H9 (cell line): ENCODE data around the gene LIN7C. TPM values are rescaled to one million over a fixed set of nuclear protein-coding genes. Genes with fewer than 3 reads are reported as not detected.
A peak's percentile ranks its signal among the peaks of the same experiment; 100 is the strongest.
"Not testable (repeated sequence)": the region's sequence is repeated elsewhere in the genome, so short reads cannot be mapped to it uniquely, and the experiment has no call there.

Source experiments
- DNase-seq: peaks from one replicate; pipeline ENCODE4 v3.0.0-alpha.2; 2017
- H2AFZ ChIP-seq: one replicate; pipeline ENCODE4 v1.6.1; 2013; ENCODE audit warnings: mild to moderate bottlenecking, low read length, control low read depth, moderate library complexity
- H2AK5ac ChIP-seq: 2 replicates; pipeline ENCODE4 v1.6.1; 2013; ENCODE audit warnings: low read length, control low read depth, mixed read lengths; ENCODE audit not compliant: insufficient read length
- H2BK120ac ChIP-seq: one replicate; pipeline ENCODE4 v1.6.1; 2013; ENCODE audit warnings: low read depth, mild to moderate bottlenecking, low read length, control low read depth, inconsistent platforms; ENCODE audit not compliant: poor library complexity, severe bottlenecking
- H2BK12ac ChIP-seq: 2 replicates; pipeline ENCODE4 v1.6.1; 2013; ENCODE audit warnings: low read length, control low read depth, mixed read lengths, low read depth; ENCODE audit not compliant: insufficient read length
- H2BK15ac ChIP-seq: 2 replicates; pipeline ENCODE4 v1.6.1; 2013; ENCODE audit warnings: low read depth, low read length, control low read depth
- H2BK20ac ChIP-seq: one replicate; pipeline ENCODE4 v1.6.1; 2013; ENCODE audit warnings: low read depth, mild to moderate bottlenecking, low read length, control low read depth, inconsistent platforms; ENCODE audit not compliant: poor library complexity, severe bottlenecking
- H2BK5ac ChIP-seq: 2 replicates; pipeline ENCODE4 v1.6.1; 2013; ENCODE audit warnings: low read length, control low read depth, mixed read lengths; ENCODE audit not compliant: insufficient read length
- H3K14ac ChIP-seq: 2 replicates; pipeline ENCODE4 v1.6.1; 2013; ENCODE audit warnings: low read length, control low read depth; ENCODE audit not compliant: insufficient read depth
- H3K18ac ChIP-seq: 2 replicates; pipeline ENCODE4 v1.6.1; 2013; ENCODE audit warnings: low read depth, mild to moderate bottlenecking, mixed read lengths, low read length, control low read depth; ENCODE audit not compliant: insufficient read length
- H3K23ac ChIP-seq: 2 replicates; pipeline ENCODE4 v1.6.1; 2013; ENCODE audit warnings: low read length, control low read depth, mixed read lengths, low read depth; ENCODE audit not compliant: insufficient read length
- H3K23me2 ChIP-seq: 2 replicates; pipeline ENCODE4 v1.6.1; 2013; ENCODE audit warnings: low read depth, mild to moderate bottlenecking, mixed read lengths, low read length, control low read depth; ENCODE audit not compliant: insufficient read length, poor library complexity, severe bottlenecking
- H3K27ac ChIP-seq: 2 replicates; pipeline ENCODE4 v1.5.1; 2013; ENCODE audit warnings: low read length, control low read depth, mixed read lengths, low read depth; ENCODE audit not compliant: insufficient read length
- H3K27me3 ChIP-seq: 2 replicates; pipeline ENCODE4 v1.6.1; 2013; ENCODE audit warnings: low read length, control low read depth, inconsistent platforms; ENCODE audit not compliant: insufficient read depth
- H3K4ac ChIP-seq: 2 replicates; pipeline ENCODE4 v1.6.1; 2013; ENCODE audit warnings: low read depth, mild to moderate bottlenecking, control low read depth, inconsistent platforms, low read length, moderate library complexity
- H3K4me1 ChIP-seq: 2 replicates; pipeline ENCODE4 v1.6.1; 2013; ENCODE audit warnings: low read length, control low read depth, inconsistent platforms; ENCODE audit not compliant: insufficient read depth
- H3K4me2 ChIP-seq: 2 replicates; pipeline ENCODE4 v1.6.1; 2013; ENCODE audit warnings: low read length, control low read depth, mixed read lengths; ENCODE audit not compliant: insufficient read length, insufficient read depth
- H3K56ac ChIP-seq: 2 replicates; pipeline ENCODE4 v1.6.1; 2013; ENCODE audit warnings: low read depth, mild to moderate bottlenecking, mixed read lengths, low read length, control low read depth; ENCODE audit not compliant: insufficient read length
- H3K79me1 ChIP-seq: 2 replicates; pipeline ENCODE4 v1.6.1; 2013; ENCODE audit warnings: low read depth, mild to moderate bottlenecking, moderate library complexity, low read length, control low read depth, inconsistent platforms; ENCODE audit not compliant: insufficient read depth, poor library complexity, severe bottlenecking
- H3K79me2 ChIP-seq: 2 replicates; pipeline ENCODE4 v1.6.1; 2013; ENCODE audit warnings: low read length, control low read depth, inconsistent platforms; ENCODE audit not compliant: insufficient read depth
- H3K9ac ChIP-seq: 2 replicates; pipeline ENCODE4 v1.6.1; 2013; ENCODE audit warnings: low read length, control low read depth, mixed read lengths; ENCODE audit not compliant: insufficient read length; ENCODE audit errors: extremely low read depth
- H3K9me3 ChIP-seq: one replicate; pipeline ENCODE4 v1.6.1; 2013; ENCODE audit warnings: low read depth, low read length, inconsistent platforms; ENCODE audit not compliant: control insufficient read depth
- H3T11ph ChIP-seq: one replicate; pipeline ENCODE4 v1.6.1; 2013; ENCODE audit warnings: mild to moderate bottlenecking, low read length, control low read depth, inconsistent platforms
- H4K20me1 ChIP-seq: one replicate; pipeline ENCODE4 v1.6.1; 2013; ENCODE audit not compliant: control insufficient read depth, insufficient read length, insufficient read depth
- H4K5ac ChIP-seq: 2 replicates; pipeline ENCODE4 v1.6.1; 2013; ENCODE audit warnings: low read depth, mild to moderate bottlenecking, mixed read lengths, low read length, control low read depth; ENCODE audit not compliant: insufficient read length
- H4K8ac ChIP-seq: replicated peaks from 2 replicates; pipeline ENCODE4 v1.6.1; 2013; ENCODE audit warnings: low read length, control low read depth, mixed read lengths, low read depth; ENCODE audit not compliant: insufficient read length
- H4K91ac ChIP-seq: 2 replicates; pipeline ENCODE4 v1.6.1; 2013; ENCODE audit warnings: low read depth, mild to moderate bottlenecking, moderate library complexity, mixed read lengths, low read length, control low read depth; ENCODE audit not compliant: insufficient read length
- H3K27ac Mint-ChIP-seq, 3 experiments: 2 replicates in 2 of 3; 3 replicates in 1 of 3; pipeline ENCODE4 v1.8.0; 2020 to 2021; ENCODE audit warnings: mixed read lengths in 3 of 3, mild to moderate bottlenecking in 1 of 3, moderate library complexity in 1 of 3
- H3K27me3 Mint-ChIP-seq: 2 replicates; pipeline ENCODE4 v1.8.0; 2021; ENCODE audit warnings: low read depth, mild to moderate bottlenecking, moderate library complexity, mixed read lengths
- H3K36me3 Mint-ChIP-seq, 3 experiments: 2 replicates in 2 of 3; 3 replicates in 1 of 3; pipeline ENCODE4 v1.8.0; 2020 to 2021; ENCODE audit warnings: low read depth in 3 of 3, mixed read lengths in 3 of 3; ENCODE audit not compliant: insufficient read depth in 1 of 3
- H3K4me1 Mint-ChIP-seq, 2 experiments: 2 replicates each; pipeline ENCODE4 v1.8.0; 2020; ENCODE audit warnings: mixed read lengths in 2 of 2
- H3K4me3 Mint-ChIP-seq, 2 experiments: 2 replicates in 1 of 2; 3 replicates in 1 of 2; pipeline ENCODE4 v1.8.0; 2020 to 2021; ENCODE audit warnings: mild to moderate bottlenecking in 2 of 2, mixed read lengths in 2 of 2, moderate library complexity in 1 of 2
- H3K9me3 Mint-ChIP-seq, 2 experiments: 2 replicates in 1 of 2; 3 replicates in 1 of 2; pipeline ENCODE4 v1.8.0; 2020; ENCODE audit warnings: mild to moderate bottlenecking in 2 of 2, mixed read lengths in 2 of 2, moderate library complexity in 1 of 2
- CTCF ChIP-seq: fragments of 200-600 bp; sonication (generic); conservative IDR thresholded peaks from 3 replicates; pipeline ENCODE4 v1.8.0; 2021; ENCODE audit warnings: antibody characterized with exemption, mild to moderate bottlenecking
- WGBS: extraction: QIAGEN DNeasy Blood & Tissue Kit; methylation state at CpG from one replicate; pipeline ENCODE4 v1.1.7; 2013; ENCODE audit warnings: missing lambda C conversion rate, low lambda C conversion rate, mixed read lengths; ENCODE audit not compliant: insufficient read length; ENCODE audit errors: extremely low coverage; 5-methylcytosine and 5-hydroxymethylcytosine counted together
- total RNA-seq: library from RNA; stranded (reverse); gene quantifications from 2 replicates; pipeline ENCODE4 v1.2.1, GENCODE V29; 2021

LIN7C gene
- total RNA-seq, 1 experiment from 2014 or later: 40.0 TPM

DNA sequence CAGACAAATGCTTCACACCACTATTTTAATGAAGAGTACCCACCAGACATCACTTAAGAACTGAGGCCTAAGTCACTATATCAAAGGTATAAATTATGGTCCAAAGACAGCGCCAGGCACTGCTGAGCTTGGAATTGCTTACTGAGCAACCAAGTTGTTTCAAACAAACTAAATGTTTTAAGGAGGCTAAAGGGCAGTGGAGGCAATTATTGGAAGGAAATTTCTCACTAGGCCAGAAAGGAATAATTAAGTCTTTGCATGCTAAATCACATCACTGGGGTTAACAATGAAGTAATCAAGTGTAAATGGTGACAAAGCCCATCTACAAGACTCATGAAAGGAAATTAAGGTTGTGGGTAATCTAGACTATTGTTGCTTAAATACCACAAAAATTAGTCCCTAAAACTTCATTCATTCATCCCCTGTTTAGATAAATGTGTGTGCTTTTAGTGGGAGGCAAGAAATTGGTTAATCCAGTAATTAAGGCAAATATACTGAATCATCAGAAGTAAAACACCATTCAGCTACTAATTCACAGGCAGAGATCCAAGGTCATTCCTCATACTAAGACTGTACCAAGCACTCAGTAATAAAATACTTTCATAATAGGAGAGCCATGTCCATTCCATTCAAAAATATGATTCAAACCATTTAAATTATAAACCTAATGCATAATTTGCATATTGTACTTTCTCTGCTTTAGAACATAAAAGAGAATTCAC lies 55.2 kb downstream of the LIN7C start:
- Histone ChIP-seq H3K14ac (no peak overlapping the region), H2BK5ac (no peak overlapping the region), H3K23ac (no peak overlapping the region), H4K5ac (no peak overlapping the region), H2BK20ac (no peak overlapping the region), H3K4me1 (no peaks in the 10 kb centered on the region; the same call in 1 of the 2 replicates), H3K9me3 (no peaks in the 10 kb centered on the region), H3K56ac (no peak overlapping the region), H2BK15ac (no peak overlapping the region), H4K20me1 (no peaks in the 10 kb centered on the region), H3K4me2 (no peak overlapping the region), H4K91ac (no peak overlapping the region), H3K23me2 (no peaks in the 10 kb centered on the region), H3K27ac (no peak overlapping the region), H2AK5ac (no peak overlapping the region), H2BK12ac (no peak overlapping the region), H2BK120ac (no peak overlapping the region), H3T11ph (no peak overlapping the region), H4K8ac (no peak overlapping the region), H3K18ac (no peak overlapping the region), H2AFZ (no peak overlapping the region), H3K27me3 (no peaks in the 10 kb centered on the region), H3K79me1 (peaks cover 7% of the 10 kb centered on the region), H3K79me2 (peaks cover 19% of the 10 kb centered on the region; the same call in 1 of the 2 replicates), H3K4ac (no peak overlapping the region), H3K9ac (no peak overlapping the region)
- WGBS: no CpG with 5 or more reads among the region's 1 CpG
- no peak overlapping the region for H3K4me3 Mint-ChIP-seq
- no peak for TF ChIP-seq CTCF
- no peaks in the 10 kb centered on the region for H3K27me3 Mint-ChIP-seq
- H3K36me3 Mint-ChIP-seq: peaks cover 19 to 45% (median 31%) of the 10 kb centered on the region in 3 experiments
- H3K27ac Mint-ChIP-seq: peak overlapping the region in 2 of 3 experiments; percentile 1 to 91; a peak in 2 of 7 replicates
- no peak for DNase-seq
- peaks cover 50 to 57% of the 10 kb centered on the region in 2 experiments for H3K4me1 Mint-ChIP-seq
- peaks cover 19% of the 10 kb centered on the region in 2 experiments for H3K9me3 Mint-ChIP-seq

- not testable (repeated sequence) for H3T11ph ChIP-seq, H2AK5ac ChIP-seq, H3K23me2 ChIP-seq, H3K4me2 ChIP-seq, H3K27me3 Mint-ChIP-seq, H3K4me1 ChIP-seq, H2BK120ac ChIP-seq, H3K27me3 ChIP-seq, H3K9me3 Mint-ChIP-seq, H3K14ac ChIP-seq, H4K91ac ChIP-seq, H2BK5ac ChIP-seq, H3K79me2 ChIP-seq, H3K9ac ChIP-seq, H3K23ac ChIP-seq, H4K20me1 ChIP-seq, H3K4me3 Mint-ChIP-seq, H2BK12ac ChIP-seq, H2AFZ ChIP-seq, H4K5ac ChIP-seq, H3K27ac ChIP-seq, H3K18ac ChIP-seq, H3K9me3 ChIP-seq, H3K56ac ChIP-seq, H2BK15ac ChIP-seq, DNase-seq, H4K8ac ChIP-seq, H2BK20ac ChIP-seq, H3K4ac ChIP-seq, H3K79me1 ChIP-seq
- Mint-ChIP-seq H3K27ac (0 out of 7 replicates have a peak overlapping the region, but pooled peaks of 1 of the 3 experiments have one; percentile 23), H3K4me1 (peaks cover 55% of the 10 kb centered on the region in 2 experiments), H3K36me3 (peaks cover 0 to 19% (median 14%) of the 10 kb centered on the region in 3 experiments; a peak in 4 of 7 replicates)
- no CpG with 5 or more reads among the region's 5 CpGs for WGBS
Measured at GRCh38 chr11:27448184-27448540, 58.4 kb downstream of the LIN7C start.
